GM21526 (cell line): Measurements from ENCODE around the gene RAB39A.

Experiments used
- ATAC-seq: cut with Tn5 transposase; IDR thresholded peaks from one replicate; pipeline ENCODE4 v1.9.1; 2021; ENCODE audit warnings: moderate library complexity; ENCODE audit not compliant: unreplicated experiment, low FRiP score

RAB39A gene

DNA sequence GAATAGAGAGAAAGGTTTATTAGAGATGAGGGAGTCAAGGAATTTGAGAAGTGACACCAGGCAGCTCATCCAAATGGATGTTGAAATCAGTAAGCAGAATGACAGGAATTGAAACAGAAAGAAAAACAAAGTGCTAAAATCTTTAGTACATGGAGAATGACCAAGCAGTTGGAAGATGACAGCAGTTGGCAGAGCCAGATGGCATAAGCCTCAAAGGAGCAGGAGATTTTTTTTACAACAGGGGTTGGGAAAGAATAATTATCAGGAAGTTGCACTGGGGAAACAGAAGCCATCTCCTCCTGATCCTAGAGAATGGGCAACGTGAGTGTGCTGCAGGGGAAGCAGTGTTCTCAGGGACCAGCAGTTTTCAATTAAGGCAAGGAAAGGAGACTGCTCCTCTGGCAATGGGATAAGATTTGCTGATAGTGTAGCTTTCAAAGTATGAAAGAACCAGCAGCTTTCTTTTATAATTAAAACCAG is 28.9 kb downstream of the RAB39A start:
- ATAC-seq: peak; percentile 57

DNA sequence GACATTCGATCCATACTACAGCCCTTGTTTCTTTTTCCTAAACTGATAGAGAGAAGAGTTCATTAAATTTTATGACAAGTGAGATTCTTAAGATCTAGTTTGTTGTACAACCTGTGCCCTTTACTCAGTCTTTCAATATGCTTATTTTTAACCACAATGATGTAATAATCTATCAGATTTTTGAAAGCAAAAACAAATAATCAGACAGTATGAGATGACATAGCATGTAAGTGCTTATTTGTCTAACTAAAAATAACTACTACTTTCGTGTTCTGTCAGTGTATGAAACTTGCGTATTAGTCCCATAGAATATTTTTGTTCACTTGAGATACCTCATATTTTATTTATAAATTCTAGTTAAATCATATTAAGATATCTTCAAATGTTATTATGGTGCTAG is 33.2 kb downstream of the RAB39A start:
- no peak for ATAC-seq

DNA sequence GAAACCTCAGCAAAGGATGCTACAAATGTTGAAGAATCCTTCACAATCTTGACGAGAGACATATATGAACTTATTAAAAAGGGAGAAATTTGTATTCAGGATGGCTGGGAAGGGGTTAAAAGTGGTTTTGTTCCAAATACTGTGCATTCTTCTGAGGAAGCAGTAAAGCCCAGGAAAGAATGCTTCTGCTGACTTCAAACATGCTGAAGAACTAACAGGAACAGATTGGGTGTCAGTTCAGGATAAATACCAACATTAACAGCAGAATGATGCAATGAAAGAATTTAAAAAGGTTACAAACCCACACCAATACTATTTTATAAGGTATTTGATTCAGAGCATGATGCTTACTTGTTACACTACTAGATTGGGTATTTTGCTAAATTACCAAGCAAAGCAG is 33.9 kb downstream of the RAB39A start:
- no peak for ATAC-seq

DNA sequence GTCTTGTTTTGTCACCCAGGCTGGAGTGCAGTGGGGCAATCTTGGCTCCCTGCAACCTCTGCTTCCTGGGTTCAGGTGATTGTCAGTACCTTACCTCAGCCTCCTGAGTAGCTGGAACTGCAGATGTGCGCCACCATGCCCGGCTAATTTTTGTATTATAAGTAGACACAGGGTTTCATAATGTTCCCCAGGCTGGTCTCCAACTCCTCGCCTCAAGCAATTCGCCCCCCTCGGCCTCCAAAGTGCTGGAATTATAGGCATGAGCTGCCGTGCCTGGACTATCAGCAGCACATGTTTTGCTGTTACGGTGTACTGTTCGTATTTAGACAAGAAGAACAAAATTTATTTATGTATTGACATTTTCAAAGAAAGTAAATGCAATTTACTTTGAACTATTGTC is 34.8 kb downstream of the RAB39A start:
- no peak for ATAC-seq

DNA sequence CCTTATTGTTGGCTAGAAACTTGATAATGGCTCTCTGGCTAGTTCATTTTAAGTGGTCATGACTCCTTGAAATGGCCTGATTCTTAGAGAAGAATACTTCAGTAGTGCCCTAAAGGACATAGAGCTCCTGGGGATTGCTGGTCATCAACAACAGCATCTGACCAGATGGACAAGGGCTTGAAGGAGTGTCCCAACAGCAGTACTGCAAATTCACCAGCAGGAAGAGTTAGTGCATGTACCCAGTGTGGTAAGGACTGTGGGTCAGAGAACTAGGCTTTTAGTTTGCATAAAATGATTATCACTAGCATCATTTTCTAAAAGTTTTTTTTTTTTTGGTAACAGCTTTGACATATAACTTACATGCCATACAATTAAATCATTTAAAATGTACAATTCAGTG is 41.0 kb downstream of the RAB39A start:
- no peak for ATAC-seq

DNA sequence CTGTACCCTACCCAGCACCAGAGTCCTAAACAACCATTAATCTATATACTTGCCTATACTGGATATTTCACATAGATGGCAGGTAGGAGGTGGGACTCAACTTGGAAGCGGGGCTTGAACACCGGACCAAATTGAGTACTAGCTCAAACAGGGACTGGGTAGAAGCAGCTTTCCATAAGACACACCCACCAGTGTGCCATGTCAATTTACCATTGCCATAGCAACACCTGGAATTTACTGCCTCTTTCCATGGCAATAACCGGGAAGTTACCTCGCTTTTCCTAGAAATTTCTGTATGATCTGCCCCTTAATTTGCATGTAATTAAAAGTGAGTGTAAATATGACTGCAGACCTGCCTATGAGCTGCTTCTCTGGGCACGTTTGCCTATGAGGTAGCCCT is 41.8 kb downstream of the RAB39A start:
- no peak for ATAC-seq

DNA sequence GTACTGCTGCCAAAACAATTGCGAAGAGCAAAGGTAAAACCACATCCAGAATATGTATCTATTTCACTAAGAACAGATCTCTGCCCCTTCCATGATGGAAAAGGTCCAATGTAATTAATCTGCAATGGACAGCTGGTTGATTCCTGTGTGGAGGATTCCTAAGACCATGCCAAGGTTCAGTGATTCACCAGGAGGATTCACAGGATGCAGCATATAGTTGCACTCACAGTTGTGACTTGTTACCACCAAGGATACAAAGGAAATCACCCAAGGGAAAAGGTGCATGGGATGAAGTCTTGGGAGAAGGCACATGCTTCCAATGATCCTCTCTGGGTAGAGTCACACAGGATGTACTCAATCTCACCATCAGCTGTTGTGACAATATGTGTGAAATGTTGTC is 45.4 kb downstream of the RAB39A start:
- ATAC-seq: no peak

DNA sequence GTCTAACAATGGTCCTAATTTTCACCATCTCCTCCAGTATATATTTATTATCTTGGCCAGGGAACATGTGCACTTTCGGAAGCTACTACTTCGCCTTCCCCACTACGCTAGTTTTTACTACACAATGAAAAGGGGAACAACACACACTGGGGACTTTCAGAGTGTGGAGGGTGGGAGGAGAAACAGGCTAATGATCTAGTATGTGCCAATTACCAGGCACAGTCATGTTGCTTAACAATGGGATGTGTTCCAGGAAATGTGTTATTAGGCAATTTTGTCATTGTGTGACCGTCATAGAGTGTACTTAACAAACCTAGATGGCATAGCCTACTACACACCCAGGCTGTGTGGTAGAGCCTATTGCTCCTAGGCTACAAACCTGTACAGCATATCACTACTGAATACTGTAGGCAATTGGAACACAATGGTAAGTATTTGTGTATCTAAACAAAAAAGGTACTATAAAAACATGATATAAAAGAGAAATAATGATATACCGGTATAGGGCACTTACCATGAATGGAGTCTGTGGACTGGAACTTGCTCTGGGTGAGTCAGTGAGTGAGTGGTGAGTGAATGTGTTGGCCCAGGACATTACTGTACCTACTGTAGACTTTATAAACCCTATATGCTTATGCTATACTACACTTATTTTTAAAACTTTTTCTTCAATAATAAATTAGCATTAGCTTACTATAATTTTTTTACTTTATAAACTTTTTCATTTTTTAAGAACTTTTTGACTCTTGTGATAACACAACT is 60.3 kb downstream of the RAB39A start:
- ATAC-seq: no peak

DNA sequence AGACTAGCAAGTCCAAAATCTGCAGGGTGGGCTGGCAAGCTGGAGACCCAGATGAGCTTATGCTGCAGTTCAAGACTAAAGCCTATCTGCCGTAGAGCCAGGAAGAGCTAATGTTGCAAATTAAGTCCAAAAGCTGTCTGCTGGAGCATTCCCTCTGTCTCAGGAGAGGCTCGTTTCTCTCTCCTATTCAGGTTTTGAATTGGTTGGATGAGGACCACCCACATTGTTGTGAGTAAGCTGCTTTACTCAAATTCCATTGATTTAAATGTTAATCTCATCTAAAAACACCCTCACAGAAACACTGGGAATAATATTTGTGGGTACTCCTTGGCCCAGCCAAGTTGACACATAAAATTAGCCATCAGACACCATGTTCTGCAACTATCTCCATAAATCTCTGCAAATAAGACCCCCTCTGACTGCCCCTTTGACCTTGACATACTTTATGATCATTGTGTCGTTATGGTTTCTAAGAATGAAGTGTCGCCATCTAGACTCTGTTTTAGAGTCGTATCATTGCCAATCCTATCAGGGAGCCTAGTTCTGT is 63.7 kb downstream of the RAB39A start:
- ATAC-seq: no peak

DNA sequence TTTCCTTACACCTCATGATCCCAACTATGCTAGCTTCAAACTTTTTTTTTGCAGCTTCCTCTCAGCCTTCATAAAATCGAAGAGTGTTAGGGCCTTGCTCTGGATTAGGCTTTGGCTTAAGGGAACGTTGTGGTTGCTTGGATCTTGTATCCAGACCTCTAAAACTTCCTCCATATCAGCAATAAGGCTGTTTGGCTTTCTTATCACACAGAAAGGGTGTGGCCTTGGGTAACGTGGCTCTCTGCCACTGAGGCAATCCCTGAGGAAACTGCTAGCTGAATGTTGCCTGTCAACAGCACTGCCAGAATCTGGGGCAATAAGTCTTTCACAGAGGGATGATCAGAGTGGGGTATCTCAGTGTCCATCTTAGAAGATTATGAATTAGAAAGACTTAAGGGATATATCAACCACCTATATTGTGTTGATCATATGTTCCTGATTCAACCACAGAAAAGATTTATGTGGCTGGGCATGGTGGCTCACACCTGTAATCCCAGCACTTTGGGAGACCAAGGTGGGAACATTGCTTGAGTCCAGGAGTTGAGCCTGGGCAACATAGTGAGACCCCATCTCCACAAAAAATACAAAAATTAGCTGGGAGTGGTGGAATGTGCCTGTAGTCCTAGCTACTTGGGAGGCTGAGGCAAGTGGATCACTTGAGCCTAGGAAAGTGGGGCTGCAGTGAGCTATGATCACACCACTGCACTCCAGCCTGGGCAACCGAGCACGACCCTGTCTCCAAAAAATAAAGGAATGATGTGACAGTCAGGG is 67.9 kb downstream of the RAB39A start:
- no peak for ATAC-seq

DNA sequence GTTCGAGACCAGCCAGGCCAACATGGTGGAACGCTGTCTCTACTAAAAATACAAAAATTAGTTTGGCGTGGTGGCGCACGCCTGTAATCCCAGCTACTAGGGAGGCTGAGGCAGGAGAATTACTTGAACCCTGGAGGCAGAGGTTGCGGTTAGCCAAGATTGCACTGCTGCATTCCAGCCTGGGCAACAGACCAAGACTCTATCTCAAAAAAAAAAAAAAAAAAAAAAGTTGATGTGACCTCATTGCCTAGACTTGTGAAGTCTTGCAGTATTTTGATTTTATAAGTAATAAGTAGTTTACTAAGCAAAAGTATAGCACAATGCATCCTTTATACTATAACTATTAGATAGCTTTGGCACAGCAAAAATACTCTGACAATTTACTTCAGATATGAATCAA is 70.5 kb downstream of the RAB39A start:
- no peak for ATAC-seq

DNA sequence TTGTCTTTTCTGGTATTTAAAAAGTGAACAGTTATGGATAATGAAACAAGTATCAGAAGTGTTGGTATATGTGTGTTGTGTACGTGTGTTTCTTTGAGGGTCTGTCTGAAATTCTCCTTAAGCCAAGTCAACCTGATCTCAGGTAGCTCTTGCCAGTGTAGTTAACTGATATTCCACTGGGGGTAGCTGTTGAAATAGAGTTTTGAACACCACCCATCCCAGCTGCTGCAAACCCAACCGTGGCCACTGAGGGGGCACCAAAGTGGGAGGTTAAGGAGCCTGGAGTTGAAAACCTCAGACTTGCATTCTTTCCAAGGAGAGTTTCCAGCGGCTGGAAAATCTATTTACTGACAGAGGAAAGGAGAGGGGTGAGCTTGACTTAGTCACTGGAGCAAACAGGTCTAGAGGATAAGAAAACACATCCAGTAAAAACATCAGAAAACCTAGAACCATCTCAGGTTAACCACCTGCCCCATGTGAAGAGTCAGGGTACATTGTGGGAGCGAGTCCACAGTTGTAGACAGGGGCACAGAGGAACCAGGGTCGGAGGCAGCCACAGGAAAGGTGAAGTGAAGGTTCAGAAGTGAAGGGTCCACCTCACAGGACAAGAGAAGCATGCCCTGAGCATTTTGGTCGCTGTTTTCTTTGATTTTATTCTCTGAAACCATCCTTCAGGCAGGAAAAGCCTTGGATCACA is 71.7 kb downstream of the RAB39A start:
- peak; percentile 97 for ATAC-seq

DNA sequence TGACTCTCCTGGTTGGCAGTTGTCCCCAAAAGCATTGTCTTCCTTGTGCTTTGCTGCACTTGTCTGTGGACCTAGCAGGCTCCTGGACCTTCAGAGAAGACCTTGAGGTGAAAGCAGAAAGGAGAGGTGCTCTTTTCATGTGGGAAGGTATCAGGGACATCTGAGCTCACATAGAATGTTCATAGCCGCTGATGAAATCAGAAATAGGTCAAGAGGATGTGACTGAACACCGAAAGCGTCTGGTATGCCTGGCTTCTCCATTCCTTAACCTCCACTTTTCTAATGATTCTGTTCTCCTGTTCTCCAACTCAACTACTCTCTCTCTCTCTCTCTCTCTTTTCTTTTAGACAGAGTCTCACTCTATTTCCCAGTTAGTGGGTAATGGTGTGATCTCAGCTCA is 74.2 kb downstream of the RAB39A start:
- ATAC-seq: no peak

DNA sequence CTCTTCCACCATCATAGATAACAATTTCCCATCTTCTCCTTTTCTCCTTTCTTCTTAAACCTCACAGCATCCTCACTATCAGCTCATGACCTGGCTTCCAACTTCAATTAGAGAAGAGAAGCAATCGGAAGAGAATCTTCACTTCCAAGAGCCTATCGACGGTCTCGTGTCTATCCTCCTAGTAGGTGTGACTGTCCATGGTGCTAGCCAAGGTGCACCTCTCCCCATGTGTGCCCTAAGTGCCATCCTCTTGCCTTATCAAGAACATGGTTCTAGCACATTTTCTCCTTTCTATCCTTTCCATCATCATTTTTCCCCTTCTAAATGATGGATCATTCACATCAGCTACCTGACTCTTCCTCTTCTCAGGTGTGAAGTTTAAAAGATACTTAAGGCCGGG is 75.4 kb downstream of the RAB39A start:
- no peak for ATAC-seq

DNA sequence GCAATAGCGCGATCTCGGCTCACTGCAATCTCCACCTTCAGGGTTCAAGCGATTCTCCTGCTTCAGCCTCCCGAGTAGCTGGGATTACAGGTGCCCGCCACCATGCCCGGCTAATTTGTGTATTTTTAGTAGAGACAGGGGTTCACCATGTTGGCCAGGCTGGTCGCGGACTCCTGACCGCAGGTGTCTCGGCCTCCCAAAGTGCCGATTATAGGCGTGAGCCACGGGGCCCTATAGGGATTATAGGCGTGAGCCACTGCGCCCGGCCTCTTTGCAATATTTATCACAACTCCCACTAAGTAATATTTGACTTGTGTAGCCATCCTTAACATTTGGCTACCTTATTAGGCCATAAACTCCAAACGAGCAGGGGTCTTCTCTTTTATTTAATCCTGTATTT is 79.6 kb downstream of the RAB39A start:
- no peak for ATAC-seq

DNA sequence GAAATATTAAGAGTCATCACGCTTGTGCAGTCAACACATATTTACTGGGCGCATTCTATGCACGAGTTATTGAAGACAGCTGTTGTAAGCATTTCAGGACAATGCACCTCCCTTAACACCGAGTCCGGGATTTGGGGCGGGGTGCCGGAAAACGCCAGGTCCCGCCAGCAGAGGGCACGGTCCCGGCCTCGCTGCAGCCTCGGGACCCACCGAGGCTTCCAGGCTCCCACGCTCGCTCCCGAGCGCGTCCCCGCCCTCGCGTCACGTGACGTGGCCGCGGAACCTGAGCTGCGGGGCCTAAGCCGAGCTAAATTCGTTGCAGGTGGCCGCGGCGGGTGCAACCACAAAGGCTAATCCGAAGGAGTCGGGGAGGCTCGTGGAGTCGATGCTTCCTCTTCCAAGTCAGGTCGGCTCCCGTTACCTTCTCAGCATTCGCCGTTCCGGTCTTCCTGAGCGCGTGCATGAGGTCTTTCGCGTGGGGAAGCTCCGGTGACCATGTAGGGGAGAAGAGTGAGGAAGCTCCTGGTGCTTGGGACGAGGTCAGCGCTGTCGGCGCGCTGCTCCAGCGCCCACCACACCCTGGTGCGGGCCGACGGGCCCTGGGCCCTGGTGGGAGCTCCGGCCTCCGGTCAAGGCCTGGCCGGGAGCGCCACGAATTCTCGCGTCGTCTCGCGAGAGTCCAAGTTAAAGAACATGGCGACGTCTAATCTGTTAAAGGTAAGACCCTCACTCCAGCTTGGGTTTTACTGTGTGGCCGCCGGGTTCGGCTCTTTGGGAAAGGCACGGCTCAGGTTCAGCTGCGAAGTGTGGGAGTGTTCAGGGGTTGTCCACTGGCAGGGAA is 80.6 kb downstream of the RAB39A start, which contains the start of gene CUL5:
CUL5 (plus strand) TSS at position 243 of the 841 bp plus-strand sequence; CDS start at position 694, 451 bp downstream.
- ATAC-seq: peak; percentile 87

DNA sequence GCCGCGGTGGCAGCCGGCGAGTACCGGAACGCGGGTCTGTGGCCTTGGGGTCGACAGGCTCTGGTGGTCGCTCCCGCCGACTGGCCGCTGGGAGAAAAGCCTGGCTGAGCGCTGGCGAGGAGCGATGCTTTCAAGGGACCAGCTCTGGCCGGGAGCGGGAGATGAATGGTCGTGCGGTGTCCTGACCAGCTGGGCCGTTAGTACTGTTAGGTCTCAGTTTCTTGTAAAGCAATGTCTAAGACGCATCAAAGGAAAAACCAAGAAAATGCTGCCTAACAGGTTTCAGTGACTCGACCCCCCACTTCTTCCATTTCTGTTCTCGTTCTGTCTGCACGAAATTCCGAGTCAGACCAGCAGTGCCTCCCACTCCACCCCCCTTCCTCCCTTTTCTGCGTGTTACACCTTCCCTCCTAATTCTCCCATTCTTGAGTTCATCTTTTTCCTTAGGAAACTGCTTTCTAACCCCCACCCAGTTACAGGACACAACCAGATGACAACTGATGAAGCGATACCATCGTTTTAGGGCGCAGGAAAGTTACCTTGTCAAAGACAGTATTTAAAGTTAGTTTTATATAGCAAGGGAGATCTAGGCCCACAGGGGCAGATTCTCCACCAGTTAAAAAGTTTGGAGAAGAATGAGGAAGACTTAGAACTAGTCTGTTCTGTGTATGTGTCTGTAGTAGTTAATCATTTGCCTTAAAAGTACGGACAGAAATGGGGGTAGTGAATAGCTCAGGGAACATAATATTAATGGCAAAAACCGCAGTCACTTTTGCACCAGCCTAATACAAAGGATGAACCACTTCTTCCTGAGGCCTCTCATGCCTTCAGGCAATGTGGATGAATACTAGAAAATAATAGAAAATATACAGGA is 81.5 kb downstream of the RAB39A start:
- ATAC-seq: peak; percentile 18

DNA sequence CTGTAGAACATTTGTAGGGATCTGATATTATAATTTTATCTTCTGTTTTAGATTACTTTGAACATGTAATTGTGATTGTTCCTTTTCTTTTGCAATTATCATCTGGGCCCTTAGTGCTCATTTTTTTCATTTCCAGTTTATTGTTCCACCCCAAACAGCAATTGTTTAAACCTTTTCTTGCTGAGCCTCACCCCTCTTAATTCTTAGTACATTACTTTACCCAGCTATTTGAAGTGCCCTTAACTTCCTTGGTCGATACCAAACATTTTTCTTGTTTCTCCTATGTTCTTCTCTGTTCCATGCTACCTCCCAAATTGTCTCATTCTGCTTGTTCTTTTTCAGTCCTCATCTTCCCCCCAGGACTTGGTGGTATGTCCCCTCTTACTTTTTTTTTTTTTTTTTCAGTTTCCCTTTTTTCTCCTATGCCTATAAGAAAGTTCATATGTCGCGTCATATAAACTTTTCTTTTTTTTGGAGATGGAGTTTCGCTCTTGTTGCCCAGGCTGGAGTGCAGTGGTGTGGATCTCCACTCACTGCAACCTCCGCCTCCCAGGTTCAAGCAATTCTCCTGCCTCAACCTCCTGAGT is 84.0 kb downstream of the RAB39A start:
- ATAC-seq: no peak
